ENCODE measurements around the gene SLC4A9.

- TF ChIP-seq CTCF (IDR thresholded peaks at IDR 0.05): no peak
- TF ChIP-seq EZH2 (IDR thresholded peaks at IDR 0.05; ENCODE audit: borderline replicate concordance, insufficient read depth, low read depth, low read length, poor library complexity, severe bottlenecking): no peak
Measured at GRCh38 chr5:140371356-140372151, 11.6 kb downstream of the SLC4A9 start.

Measured in B cell (primary cell).